K562 (cell line): ENCODE measurements around the gene EML2. TPM values are rescaled to one million over a fixed set of nuclear protein-coding genes. Genes with fewer than 3 reads are reported as not detected.

Experiments
- ARHGAP35 ChIP-seq: fragments of 450-650 bp; IDR thresholded peaks from 2 replicates; pipeline ENCODE4 v1.6.1; 2018; ENCODE audit not compliant: partially characterized antibody
- C11orf30 ChIP-seq: fragments of 450-650 bp; IDR thresholded peaks from 2 replicates; pipeline ENCODE4 v1.6.1; 2016; ENCODE audit warnings: low read depth, mild to moderate bottlenecking
- CTBP1 ChIP-seq: fragments of 450-650 bp; IDR thresholded peaks from 2 replicates; pipeline ENCODE4 v1.6.1; 2016; ENCODE audit warnings: borderline replicate concordance
- FOXK2 ChIP-seq, 2 experiments: fragments of 450-650 bp; IDR thresholded peaks in 1 of 2; conservative IDR thresholded peaks in 1 of 2; 2 replicates each; pipeline ENCODE4 v1.6.1; 2016; ENCODE audit warnings: low read depth in 2 of 2, mild to moderate bottlenecking in 1 of 2
- HLTF ChIP-seq: fragments of 450-650 bp; IDR thresholded peaks from 2 replicates; pipeline ENCODE4 v1.6.1; 2016
- KDM1A ChIP-seq, 2 experiments: fragments of 450-650 bp; IDR thresholded peaks; 2 replicates each; pipeline ENCODE4 v1.6.1; 2016; ENCODE audit warnings: mild to moderate bottlenecking in 2 of 2
- MED1 ChIP-seq: sonication (generic); formaldehyde crosslinking; IDR thresholded peaks from 2 replicates; pipeline ENCODE4 v1.8.1; 2023; ENCODE audit warnings: missing genetic modification reagents, borderline replicate concordance
- NCOA1 ChIP-seq: fragments of 450-650 bp; IDR thresholded peaks from 2 replicates; pipeline ENCODE4 v1.6.1; 2016; ENCODE audit warnings: low read depth
- RBBP5 ChIP-seq: fragments of 200-600 bp; sonication (generic); IDR thresholded peaks from 2 replicates; pipeline ENCODE4 v1.6.1; 2012; ENCODE audit warnings: borderline replicate concordance, mild to moderate bottlenecking, low read length, control low read depth, inconsistent platforms; ENCODE audit not compliant: insufficient read depth, poor library complexity, severe bottlenecking
- RBM22 ChIP-seq: fragments of 200-400 bp; formaldehyde crosslinking; IDR thresholded peaks from 2 replicates; pipeline ENCODE4 v1.6.1; 2018; ENCODE audit warnings: low read length, low read depth; ENCODE audit not compliant: poor library complexity, severe bottlenecking
- RHOXF2B ChIP-seq: fragments of 250-450 bp; sonication (Bioruptor Pico); conservative IDR thresholded peaks from 2 replicates; pipeline ENCODE4 v1.5.1; 2021
- STAT5A ChIP-seq: IDR thresholded peaks from 2 replicates; pipeline ENCODE4 v1.6.1; 2012; ENCODE audit warnings: low read length, inconsistent platforms, borderline replicate concordance
- ZNF436 ChIP-seq: fragments of 250-450, 450-650 bp; sonication (Bioruptor Pico); formaldehyde crosslinking; IDR thresholded peaks from 2 replicates; pipeline ENCODE4 v1.7.0; 2020; ENCODE audit warnings: mild to moderate bottlenecking
- polyA plus RNA-seq, 8 experiments: library from polyadenylated mRNA; depleted of rRNA in 4 of 8; stranded (reverse) in 5 of 8; unstranded in 3 of 8; fragments of >200 nt; fragmentation: Nextera tagmentation in 2 of 8; fragmentation: Illumina TruSeq in 1 of 8; extraction: Ambion mirVana in 2 of 8; extraction: Trizol in 1 of 8; gene quantifications; 2 replicates each; pipeline versions ENCODE4 v1.2.1 to v1.2.3, GENCODE V29; 2011 to 2014; ENCODE audit warnings: inconsistent platforms in 1 of 8, missing spikeins in 1 of 8
- total RNA-seq, 7 experiments: library from RNA; depleted of rRNA in 6 of 7; stranded (reverse); fragments of >200 nt in 6 of 7; fragmentation: Illumina TruSeq in 2 of 7; extraction: Trizol in 2 of 7; gene quantifications; 2 replicates each; pipeline versions ENCODE4 v1.2.1 to v1.2.3, GENCODE V29; 2011 to 2021; ENCODE audit warnings: low replicate concordance in 1 of 7
- TF ChIP-seq, protein P1 (sequence below), 2 experiments: fragments of 450-650 bp; IDR thresholded peaks; 2 replicates each; pipeline ENCODE4 v1.6.1; 2018; ENCODE audit warnings: mild to moderate bottlenecking in 2 of 2, low read depth in 1 of 2; ENCODE audit not compliant: partially characterized antibody in 2 of 2
- TF ChIP-seq, protein P2 (sequence below), 2 experiments: IDR thresholded peaks; 2 replicates each; pipeline ENCODE4 v1.6.1; 2011; ENCODE audit warnings: borderline replicate concordance in 1 of 2, control low read depth in 1 of 2, low read depth in 1 of 2, low read length in 1 of 2, mild to moderate bottlenecking in 1 of 2, mixed read lengths in 1 of 2, moderate library complexity in 1 of 2; ENCODE audit not compliant: insufficient read depth in 1 of 2, insufficient read length in 1 of 2, poor library complexity in 1 of 2, severe bottlenecking in 1 of 2; ENCODE audit errors: extremely low read depth in 1 of 2
- TF ChIP-seq, protein P3 (sequence below): fragments of 250-450 bp; sonication (Bioruptor Pico); IDR thresholded peaks from 2 replicates; pipeline ENCODE4 v1.5.0; 2020; ENCODE audit warnings: mild to moderate bottlenecking, borderline replicate concordance

The EML2 gene
- total and polyA plus RNA-seq, 9 of the 15 experiments (the other 6 are each of a cell fraction or from before 2014, with no cell fraction given): 2.6 to 69.6 (median 24.8) TPM

DNA sequence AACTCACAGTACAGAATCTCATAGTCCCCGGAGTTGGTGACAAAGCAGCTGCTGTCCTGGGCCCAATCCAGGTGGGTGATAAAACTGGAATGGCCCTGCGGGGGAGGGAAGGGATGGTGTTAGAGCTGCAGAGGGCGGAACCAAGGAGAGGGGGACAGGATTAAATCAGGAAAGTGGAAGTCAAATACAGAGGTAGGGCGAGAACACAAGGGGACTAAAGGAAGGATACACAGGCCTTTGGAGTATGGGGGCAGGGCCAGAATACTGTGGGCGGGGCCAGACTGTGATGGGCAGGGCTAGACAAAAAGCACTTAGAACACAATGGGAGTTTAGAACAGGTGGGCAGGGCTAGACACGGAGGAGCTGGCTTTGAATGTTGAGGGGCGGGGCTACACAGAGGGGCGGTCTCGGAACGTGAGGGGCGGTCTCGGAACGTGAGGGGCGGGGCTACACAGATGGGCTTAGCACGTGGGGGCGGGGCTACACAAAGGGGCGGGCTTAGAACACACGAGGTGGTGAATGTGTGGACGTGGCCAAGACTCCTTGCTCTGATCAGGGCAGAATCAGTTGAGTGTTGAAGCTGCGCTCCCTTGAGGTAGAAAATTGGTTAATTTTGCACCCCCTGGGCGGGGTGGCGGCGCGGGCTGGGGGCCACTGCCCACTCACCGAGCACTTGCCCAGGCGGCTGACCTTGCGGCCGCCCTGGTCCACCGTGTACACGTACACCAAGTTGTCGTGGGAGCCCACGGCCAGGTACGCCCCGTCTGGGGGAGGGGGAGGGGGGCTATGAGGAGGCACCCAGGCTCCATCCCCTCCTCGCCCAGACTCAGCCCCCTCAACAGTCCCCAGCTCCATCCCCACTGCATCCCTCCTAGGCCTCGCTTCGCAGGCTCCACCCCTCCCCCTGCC, 23.1 kb downstream of the EML2 start (continued):
- TF ChIP-seq, protein P1, sequence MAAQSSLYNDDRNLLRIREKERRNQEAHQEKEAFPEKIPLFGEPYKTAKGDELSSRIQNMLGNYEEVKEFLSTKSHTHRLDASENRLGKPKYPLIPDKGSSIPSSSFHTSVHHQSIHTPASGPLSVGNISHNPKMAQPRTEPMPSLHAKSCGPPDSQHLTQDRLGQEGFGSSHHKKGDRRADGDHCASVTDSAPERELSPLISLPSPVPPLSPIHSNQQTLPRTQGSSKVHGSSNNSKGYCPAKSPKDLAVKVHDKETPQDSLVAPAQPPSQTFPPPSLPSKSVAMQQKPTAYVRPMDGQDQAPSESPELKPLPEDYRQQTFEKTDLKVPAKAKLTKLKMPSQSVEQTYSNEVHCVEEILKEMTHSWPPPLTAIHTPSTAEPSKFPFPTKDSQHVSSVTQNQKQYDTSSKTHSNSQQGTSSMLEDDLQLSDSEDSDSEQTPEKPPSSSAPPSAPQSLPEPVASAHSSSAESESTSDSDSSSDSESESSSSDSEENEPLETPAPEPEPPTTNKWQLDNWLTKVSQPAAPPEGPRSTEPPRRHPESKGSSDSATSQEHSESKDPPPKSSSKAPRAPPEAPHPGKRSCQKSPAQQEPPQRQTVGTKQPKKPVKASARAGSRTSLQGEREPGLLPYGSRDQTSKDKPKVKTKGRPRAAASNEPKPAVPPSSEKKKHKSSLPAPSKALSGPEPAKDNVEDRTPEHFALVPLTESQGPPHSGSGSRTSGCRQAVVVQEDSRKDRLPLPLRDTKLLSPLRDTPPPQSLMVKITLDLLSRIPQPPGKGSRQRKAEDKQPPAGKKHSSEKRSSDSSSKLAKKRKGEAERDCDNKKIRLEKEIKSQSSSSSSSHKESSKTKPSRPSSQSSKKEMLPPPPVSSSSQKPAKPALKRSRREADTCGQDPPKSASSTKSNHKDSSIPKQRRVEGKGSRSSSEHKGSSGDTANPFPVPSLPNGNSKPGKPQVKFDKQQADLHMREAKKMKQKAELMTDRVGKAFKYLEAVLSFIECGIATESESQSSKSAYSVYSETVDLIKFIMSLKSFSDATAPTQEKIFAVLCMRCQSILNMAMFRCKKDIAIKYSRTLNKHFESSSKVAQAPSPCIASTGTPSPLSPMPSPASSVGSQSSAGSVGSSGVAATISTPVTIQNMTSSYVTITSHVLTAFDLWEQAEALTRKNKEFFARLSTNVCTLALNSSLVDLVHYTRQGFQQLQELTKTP (IDR thresholded peaks at IDR 0.05; ENCODE audit: low read depth in 1 of 2, partially characterized antibody in 2 of 2): peak in 1 of 2 experiments; percentile 24
- TF ChIP-seq MED1 (CRISPR knock-in tag) (no peak), HLTF (no peak), NCOA1 (peak; percentile 73), RHOXF2B (no peak), ARHGAP35 (no peak), STAT5A (no peak), RBBP5 (peak; percentile 20), C11orf30 (no peak), ZNF436 (CRISPR knock-in tag) (no peak), CTBP1 (no peak), FOXK2 (conservative IDR thresholded peaks at IDR 0.05 in 1 of 2, IDR thresholded peaks at IDR 0.05 in 1 of 2; ENCODE audit: low read depth in 2 of 2) (peak; percentile 72 to 73; a peak in 2 of 4 replicates), RBM22 (peak; percentile 81), KDM1A (IDR thresholded peaks at IDR 0.05) (peak in 1 of 2 experiments; percentile 91; a peak in 2 of 4 replicates)
- TF ChIP-seq, protein P2, sequence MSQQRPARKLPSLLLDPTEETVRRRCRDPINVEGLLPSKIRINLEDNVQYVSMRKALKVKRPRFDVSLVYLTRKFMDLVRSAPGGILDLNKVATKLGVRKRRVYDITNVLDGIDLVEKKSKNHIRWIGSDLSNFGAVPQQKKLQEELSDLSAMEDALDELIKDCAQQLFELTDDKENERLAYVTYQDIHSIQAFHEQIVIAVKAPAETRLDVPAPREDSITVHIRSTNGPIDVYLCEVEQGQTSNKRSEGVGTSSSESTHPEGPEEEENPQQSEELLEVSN (IDR thresholded peaks at IDR 0.05; ENCODE audit: borderline replicate concordance in 1 of 2, extremely low read depth in 1 of 2, insufficient read depth in 1 of 2, insufficient read length in 1 of 2, low read depth in 1 of 2, low read length in 1 of 2, poor library complexity in 1 of 2, severe bottlenecking in 1 of 2): peak; percentile 34 to 78
- TF ChIP-seq, protein P3, sequence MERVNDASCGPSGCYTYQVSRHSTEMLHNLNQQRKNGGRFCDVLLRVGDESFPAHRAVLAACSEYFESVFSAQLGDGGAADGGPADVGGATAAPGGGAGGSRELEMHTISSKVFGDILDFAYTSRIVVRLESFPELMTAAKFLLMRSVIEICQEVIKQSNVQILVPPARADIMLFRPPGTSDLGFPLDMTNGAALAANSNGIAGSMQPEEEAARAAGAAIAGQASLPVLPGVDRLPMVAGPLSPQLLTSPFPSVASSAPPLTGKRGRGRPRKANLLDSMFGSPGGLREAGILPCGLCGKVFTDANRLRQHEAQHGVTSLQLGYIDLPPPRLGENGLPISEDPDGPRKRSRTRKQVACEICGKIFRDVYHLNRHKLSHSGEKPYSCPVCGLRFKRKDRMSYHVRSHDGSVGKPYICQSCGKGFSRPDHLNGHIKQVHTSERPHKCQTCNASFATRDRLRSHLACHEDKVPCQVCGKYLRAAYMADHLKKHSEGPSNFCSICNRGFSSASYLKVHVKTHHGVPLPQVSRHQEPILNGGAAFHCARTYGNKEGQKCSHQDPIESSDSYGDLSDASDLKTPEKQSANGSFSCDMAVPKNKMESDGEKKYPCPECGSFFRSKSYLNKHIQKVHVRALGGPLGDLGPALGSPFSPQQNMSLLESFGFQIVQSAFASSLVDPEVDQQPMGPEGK: no peak
